GM03348 (cell line): ENCODE measurements around the gene BPIFB1.

Source experiments
- DNase-seq: peaks from one replicate; pipeline ENCODE4 v3.0.0; 2012; ENCODE audit warnings: low spot score

The BPIFB1 gene, protein sequence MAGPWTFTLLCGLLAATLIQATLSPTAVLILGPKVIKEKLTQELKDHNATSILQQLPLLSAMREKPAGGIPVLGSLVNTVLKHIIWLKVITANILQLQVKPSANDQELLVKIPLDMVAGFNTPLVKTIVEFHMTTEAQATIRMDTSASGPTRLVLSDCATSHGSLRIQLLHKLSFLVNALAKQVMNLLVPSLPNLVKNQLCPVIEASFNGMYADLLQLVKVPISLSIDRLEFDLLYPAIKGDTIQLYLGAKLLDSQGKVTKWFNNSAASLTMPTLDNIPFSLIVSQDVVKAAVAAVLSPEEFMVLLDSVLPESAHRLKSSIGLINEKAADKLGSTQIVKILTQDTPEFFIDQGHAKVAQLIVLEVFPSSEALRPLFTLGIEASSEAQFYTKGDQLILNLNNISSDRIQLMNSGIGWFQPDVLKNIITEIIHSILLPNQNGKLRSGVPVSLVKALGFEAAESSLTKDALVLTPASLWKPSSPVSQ

DNA sequence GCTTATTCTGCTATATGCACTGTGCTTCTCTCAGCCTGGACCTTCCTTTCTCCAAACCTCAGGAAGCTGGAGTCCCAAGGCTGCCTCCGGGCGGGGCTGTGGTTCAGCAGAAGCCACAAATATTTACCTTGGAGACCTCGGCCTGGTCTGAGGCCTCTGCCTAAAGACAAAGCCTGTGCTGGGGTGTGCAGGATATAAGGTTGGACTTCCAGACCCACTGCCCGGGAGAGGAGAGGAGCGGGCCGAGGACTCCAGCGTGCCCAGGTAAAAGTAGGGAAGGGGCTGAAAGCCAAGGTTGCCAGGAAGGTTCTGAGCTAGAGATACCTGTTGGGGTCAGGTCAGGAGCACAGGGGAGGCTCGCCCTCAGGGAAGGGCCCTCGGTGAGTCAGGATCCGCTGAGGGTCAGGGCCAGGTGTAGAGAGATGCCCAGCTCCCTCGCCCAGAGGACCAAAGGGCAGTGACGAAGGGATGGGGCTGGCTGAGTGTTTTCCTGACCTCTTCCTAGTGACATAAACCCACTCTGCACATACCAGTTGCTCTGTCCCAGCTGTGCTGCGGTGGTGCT, at the start of gene BPIFB1:
Gene BPIFB1 (plus strand): TSS at position 224 of the 565 bp plus-strand sequence. CDS start 2,860 bp downstream, outside the sequence.
- no peak for DNase-seq

DNA sequence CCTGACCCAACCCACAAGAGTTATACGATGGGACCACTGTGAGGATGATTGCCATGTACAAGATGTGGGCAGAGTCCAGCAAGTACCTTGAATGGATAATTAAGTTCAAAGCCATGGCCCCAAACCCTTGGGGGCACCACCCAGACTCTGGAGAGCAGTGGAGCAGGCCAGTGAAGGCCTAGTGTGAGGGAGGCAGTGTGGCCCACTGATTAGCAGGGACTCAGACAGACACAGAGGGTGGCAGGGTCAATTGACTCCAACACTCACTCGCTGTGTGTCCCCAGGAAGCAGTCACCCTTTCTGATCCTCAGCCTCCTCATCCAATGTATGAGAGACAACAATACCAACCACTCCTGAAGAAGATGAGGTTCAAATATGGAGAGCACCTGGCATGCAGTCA, 49.0 kb upstream of the BPIFB1 start:
- DNase-seq = no peak

DNA sequence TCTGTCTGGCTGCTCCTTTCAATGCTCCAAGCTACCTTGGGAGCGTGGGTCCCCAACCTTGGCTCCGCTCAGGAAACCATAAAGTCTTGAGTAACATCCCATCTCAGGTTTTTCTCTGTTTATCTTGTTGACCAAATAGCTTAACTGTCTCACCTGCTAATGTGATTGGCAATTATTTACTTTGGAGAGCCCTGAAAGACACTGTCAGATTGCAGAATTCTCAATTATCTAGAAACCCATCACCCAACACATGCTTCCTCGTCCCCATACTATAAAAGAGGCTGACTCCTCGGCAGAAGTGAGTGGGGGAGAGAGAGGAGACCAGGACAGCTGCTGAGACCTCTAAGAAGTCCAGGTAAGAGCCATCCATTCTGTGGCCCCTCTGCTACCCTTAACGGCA, 47.3 kb upstream of the BPIFB1 start, which contains the start of gene BPIFA1:
Gene BPIFA1 (plus strand): TSS at position 301 of the 400 bp plus-strand sequence. CDS start 1,716 bp downstream, outside the sequence.
- DNase-seq = no peak

DNA sequence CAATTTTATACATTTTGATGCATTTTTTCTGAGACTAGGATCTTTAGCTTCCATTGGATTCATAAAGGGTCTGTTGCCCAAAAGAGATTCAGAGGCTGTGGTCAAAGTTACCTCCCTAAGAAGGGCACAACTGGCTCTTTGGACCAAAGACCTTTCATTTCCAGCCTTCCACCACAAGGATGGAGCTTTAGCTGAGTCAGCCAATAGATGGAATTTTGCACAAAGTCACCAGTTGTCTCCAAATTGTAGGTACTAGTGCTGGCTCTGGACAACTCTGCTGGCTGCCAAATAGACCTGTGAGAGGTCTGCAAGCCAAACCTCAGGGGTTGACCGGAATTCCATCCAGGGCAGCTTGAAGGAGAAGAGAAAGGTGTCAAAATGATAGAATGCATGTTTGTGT, 46.7 kb upstream of the BPIFB1 start:
- no peak for DNase-seq

DNA sequence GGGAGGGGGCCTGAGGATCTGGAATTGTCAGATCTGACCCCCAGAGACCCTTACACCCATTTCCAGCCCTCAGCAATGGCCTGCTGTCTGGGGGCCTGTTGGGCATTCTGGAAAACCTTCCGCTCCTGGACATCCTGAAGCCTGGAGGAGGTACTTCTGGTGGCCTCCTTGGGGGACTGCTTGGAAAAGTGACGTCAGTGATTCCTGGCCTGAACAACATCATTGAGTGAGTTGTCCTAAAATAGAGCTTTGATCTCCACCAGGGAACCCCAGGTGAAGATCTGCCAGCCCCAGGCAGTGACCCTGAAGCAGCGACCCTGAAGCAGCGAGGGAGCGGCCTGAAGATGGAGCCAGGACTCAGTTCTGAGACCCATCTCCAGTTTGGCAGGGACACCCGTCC, 45.0 kb upstream of the BPIFB1 start:
- no peak for DNase-seq

DNA sequence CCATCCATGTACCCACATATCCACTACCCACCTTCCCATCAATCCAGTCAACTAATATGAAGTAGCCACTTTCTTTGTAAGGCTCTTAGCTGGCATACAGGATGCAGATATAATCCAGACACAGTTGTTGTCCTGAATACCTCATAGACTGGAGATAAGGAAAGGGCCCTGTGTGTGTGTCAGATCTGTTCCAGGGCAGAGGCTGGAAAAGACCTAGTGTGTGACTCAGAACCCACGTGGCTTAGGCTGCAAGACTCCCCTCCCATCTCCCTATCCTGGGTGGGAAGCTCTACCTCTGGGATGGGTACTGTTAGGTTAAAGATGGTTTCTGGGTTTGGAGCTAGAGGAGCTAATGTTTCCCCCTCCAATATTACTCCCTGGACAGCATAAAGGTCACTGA, 43.6 kb upstream of the BPIFB1 start:
- no peak for DNase-seq

DNA sequence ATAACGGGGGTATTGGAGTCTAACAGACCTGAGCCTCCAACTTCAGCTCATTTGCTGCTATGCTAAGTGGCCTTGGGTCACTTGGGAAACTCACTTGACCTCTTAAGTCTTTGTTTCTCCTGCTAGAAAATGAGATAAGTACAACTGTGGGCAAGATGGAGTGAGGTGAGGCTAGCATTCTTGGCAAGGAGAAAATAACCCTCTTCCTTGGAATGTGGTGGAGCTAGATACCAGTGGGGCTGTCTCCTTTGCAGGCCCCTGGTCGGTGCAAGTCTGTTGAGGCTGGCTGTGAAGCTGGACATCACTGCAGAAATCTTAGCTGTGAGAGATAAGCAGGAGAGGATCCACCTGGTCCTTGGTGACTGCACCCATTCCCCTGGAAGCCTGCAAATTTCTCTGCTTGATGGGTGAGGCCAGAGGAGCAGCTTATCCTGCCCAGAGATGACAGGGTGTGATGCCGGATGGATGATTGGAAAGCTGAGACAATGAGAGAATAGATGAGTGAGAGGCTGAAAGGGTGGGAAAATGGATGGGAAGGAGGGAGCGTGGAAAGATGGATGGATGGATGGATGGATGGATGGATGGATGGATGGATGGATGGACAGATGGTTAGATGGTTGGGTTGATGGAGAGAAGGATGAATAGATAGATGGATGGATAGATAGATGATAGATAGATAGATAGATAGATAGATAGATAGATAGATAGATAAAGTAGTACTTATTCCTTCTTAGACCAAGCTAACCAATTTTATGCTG, 42.9 kb upstream of the BPIFB1 start:
- DNase-seq = no peak

DNA sequence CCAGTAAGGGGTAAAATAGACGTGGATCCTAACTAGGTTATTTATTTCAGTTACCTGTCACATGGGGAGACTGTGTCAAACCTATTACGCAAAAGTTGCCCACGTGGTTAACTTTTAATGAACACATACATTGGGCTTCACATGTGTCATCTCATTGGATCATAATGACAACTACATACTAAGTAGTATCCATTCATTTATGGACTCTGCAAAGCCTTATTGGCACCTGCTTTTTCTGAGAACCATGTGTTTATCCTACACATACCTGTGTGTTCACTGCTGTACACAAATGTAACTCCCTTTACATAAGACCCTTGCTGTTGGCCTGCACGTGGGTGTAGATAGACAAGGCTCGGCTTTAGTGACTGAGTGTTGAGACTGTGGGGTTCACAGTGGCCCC, 42.1 kb upstream of the BPIFB1 start:
- DNase-seq = no peak

DNA sequence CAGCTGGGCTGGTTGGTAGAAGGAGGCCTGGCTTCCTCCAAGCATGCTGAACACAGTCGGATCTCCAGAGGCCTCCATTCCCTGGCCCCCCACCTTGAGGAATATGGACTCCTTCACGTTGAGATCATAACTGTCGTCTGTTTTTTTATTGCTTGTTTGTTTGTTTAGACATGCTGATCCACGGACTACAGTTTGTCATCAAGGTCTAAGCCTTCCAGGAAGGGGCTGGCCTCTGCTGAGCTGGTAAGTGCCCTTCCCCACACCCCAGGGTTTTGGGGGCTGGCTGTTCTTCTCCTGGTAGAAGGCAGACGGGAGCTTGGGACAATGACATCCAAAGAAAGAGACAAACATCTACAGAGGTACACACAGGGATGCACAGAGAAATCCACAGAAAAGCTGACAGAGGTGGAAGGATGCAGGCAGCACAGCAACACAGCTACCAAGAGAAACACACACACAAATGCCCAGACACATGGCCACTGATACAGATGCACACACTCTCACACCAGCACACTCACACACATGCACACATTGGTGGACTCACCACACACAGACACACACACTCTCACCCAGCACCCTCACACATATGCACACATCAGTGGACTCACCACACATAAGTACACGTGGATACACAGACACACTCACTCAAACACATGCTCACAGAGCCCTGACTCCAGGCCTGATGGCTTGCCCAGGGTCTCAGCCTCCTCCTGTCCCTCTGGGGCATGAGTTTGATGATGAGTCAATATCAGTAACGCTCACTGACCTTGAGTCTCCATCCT, 40.5 kb upstream of the BPIFB1 start:
- no peak for DNase-seq

DNA sequence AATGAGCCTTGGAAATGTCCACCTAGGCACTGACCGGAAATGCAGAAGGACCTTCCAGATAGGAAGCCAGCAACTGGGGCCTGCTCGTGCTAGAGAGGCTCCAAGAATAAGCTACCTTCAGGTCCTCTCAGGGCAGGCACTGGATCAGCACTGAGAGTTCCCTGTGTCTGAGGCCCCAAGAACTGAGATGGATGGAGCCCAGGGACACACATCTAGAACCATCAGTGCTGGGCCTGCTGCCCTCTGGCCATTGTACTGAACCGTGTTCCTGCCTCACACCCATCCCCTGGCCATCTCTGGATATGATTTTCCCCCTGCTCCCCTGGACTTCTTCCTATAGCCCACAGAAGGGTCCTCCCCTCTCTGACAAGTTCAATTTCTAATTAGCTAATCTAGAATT, 36.9 kb upstream of the BPIFB1 start:
- DNase-seq = no peak

DNA sequence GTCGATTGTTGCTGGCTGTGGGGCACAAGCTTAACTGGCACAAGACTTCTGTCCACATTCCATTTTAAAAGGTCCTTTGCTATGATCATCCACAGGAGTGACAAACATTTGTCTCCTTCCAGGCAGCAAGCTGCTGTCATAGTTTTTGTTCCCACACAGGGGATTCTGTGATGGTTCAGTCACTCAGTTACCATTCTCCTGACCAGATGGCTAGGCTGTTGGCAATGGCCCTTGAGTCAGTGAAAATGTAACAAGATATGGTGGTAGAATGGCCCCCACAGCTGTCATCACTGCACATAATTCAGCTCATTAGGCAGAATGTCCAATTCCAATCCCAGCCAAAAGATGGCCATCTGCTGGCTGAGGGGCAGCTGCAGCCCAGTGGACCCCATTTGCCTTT, 33.6 kb upstream of the BPIFB1 start:
- DNase-seq = no peak

DNA sequence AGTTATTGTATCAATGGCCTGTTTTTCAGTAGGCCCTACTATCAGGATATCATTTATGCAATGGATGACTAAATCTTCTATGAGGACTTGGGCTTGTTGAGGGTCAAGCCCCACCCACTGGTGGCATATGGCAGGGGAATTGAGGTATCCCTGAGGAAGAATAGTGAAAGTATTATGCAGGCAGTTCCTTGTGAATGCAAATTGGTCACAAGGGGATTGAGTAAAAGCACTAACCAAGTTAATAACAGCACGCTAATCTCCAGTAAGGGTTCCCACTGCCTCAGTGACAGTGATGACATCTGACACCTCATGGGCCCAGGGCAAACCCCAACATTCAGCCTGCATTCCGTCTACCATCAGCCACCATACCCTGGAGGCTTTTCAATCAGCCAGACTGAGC, 32.3 kb upstream of the BPIFB1 start:
- no peak for DNase-seq

DNA sequence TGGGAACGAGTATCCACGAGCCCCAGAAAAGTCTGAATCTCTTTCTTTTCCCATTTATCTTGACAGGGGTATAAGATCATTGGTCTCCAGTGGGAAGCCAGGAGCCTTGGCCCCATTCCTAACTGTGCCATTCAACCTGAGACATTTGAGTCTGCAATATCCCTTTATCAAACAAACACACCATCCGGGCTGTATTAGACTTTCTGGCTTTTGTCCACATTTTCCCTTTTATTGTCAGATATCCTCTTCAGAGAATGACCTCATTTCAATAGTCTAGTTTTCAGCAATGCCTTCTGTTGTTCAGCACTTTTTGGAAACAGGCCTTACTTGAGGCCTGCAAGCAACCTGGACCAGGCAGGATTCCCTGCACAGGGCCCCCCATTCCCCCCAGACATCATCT, 31.5 kb upstream of the BPIFB1 start:
- DNase-seq = no peak

DNA sequence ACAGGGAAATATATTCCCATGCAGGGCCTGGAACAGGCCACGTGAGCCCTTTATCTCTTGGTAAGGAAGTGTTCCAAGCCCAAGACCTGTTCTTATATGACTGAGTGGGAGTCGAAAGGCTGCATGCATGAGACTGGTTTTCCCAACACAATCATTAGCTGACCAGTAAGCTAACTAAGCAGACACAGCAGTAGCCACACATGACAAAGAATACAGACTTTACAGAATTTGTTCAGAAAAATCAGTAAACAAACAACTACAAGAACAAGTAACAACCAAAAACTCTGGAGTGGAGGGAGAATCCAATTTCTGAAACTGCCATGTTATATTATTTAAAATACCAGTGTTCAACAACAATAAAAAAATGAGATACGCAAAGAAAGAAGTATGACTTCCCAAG, 30.6 kb upstream of the BPIFB1 start:
- no peak for DNase-seq

DNA sequence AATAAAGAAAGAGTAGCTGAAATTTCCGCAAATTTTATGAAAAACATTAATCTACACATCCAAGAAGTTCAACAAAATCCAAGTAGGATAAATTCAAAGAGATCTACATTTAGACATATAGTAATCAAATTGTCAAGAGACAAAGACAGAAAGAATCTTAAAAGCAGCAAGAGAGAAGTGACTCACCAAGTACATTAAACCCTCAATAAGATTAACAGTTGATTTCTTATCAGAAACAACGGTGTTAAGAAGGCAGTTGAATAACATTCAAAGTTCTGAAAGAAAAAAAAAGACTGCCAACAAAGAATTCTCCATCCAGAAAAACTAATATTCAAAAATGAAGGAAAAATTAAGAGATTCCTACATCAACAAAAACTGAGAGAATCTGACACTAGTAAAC, 28.0 kb upstream of the BPIFB1 start:
- DNase-seq = no peak

DNA sequence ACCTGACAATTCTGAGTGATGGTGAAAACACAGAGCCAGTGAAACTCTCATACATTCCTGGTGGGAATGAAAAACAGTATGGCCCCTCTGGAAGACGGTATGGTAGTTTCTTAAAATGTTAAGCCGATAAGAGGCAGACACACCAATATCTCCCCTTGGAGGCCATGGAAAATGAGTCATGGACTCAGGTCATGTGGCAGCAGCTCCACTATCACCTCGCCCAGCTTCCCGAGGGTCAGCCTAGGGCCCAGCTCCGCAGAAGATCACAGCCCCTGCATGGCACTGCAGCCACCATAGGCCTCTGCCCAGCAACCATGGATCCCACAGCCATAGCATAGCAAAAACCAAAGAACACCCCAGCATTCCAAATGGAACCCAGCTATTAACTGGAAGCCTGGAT, 25.8 kb upstream of the BPIFB1 start:
- no peak for DNase-seq

DNA sequence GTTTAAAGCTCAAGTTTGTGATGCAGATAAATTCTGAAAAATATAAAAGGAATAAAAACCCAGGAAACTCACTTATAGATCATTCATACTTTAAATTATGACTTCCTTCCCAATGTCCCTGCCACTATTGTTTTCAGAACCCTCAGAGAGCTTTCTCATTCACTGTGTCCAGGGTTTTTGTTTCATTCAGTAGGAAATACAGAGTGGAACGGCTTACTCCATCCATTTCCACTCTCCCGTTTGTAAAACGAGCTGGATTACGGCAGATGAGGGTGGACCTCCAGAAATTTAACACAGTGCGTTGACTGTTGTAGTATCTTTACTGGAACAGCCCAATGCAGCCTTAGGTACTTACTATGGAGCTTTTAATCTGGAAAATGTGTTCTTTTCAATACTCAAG, 23.6 kb upstream of the BPIFB1 start:
- DNase-seq = no peak

DNA sequence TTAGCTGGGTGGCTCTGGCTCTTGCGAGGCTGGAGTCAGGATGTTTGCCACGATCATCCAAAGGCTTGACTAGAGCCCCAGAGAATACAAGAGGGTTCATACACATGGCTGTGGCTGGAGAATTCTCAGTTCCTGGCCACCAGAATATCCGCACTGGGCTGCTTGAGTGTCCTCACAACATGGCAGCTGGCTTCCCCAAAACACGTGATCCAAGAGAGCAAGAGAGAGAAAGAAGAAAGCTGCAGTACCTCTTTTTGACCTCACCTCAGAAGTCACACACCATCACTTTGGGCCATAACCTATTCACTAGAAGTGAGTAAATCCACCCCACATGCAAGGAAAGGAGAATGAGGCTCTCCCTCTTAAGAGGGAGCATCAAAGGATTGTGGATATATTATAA, 21.5 kb upstream of the BPIFB1 start:
- DNase-seq = no peak

DNA sequence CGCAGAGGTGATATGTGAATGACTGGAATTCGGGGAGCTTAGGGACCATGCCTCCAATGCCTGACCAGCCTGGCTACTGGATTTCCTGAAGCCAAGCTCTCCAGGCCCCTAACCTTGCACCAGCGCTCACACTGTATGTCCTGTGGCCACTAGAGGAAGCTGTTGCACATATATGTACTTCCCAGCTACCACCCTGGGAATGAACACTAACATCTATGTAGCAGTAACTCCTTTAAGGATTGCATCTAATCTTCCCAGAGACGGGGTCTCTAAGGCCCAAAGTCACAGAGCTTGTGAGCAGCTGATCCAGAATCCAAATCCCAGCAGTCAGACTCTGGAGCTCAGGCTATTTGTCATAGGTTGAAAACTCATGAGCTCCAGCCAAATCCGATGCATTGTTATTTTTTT, 20.4 kb upstream of the BPIFB1 start:
- DNase-seq = peak; percentile 53

DNA sequence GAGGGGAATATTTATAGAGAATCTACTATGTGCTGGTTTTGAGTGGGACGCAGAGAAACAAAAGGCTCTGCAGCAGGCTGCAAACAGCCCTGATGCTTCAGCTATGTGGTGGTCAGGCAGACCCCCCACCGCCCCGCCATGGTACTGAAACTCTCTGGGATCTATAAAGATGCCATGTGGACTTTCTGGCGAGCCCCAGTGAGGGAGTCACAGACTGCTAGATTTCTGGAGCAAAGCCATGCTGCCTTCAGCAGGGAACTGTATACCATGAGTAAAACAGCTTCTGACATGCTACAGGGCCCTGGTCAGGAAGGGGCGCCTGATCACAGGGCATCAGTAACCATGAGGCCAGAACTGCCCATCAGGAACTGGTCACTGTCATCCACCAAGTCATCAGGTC, 19.2 kb upstream of the BPIFB1 start:
- no peak for DNase-seq

DNA sequence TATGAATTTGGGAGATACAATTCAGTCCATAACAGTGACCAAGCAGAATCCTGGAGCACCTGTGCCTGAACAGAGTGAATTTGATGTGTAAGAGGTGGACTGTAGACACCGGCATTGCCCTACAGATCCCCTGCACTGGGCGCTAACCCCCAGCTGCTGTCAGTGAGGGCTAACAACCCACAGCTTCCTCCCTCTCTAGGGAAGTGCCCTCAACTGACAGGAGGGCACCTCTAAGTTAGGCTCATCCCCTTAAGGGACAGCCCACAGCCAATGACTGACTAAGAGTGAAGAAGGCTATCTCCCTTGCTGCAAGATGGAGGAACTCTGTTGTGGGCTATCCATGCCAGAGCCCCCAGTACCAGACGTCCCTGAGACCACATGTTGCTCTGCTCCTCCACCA, 15.3 kb upstream of the BPIFB1 start:
- DNase-seq = no peak
